ENCODE results near the gene TENT5D.

DNA sequence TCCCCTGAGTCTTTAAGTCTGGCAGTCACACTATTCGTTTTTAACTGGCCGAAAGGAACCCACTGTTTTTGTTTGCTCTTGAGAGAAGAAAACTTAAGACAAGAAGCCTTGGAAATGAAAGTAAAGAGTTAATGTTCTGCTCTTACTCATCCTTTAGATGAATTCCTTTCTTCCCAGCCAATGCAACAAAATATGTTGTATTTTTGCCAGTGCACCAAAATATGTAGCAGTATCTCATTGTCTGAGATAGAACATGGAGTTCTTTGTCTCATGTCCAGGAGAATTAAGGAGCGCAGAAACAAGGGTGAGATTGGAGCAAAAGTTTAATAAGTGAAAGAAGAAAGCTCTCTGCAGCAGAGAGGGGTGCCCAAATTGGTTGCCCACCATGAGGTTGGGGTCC lies 12.2 kb downstream of the TENT5D start:
- TF ChIP-seq NR3C1 (IDR thresholded peaks at IDR 0.05), result no peak
- no peak for TF ChIP-seq EP300 (IDR thresholded peaks at IDR 0.05)
- no peak for TF ChIP-seq EHF (CRISPR knock-in tag; IDR thresholded peaks at IDR 0.05)
- TF ChIP-seq, protein P1, sequence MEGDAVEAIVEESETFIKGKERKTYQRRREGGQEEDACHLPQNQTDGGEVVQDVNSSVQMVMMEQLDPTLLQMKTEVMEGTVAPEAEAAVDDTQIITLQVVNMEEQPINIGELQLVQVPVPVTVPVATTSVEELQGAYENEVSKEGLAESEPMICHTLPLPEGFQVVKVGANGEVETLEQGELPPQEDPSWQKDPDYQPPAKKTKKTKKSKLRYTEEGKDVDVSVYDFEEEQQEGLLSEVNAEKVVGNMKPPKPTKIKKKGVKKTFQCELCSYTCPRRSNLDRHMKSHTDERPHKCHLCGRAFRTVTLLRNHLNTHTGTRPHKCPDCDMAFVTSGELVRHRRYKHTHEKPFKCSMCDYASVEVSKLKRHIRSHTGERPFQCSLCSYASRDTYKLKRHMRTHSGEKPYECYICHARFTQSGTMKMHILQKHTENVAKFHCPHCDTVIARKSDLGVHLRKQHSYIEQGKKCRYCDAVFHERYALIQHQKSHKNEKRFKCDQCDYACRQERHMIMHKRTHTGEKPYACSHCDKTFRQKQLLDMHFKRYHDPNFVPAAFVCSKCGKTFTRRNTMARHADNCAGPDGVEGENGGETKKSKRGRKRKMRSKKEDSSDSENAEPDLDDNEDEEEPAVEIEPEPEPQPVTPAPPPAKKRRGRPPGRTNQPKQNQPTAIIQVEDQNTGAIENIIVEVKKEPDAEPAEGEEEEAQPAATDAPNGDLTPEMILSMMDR (IDR thresholded peaks at IDR 0.05), result no peak
- no peak for TF ChIP-seq HOXB13 (CRISPR knock-in tag; IDR thresholded peaks at IDR 0.05; ENCODE audit: low read depth)
